ENCODE measurements around the gene ACKR1. TPM values are rescaled to one million over a fixed set of nuclear protein-coding genes. Genes with fewer than 3 reads are reported as not detected.

ACKR1 gene, protein sequence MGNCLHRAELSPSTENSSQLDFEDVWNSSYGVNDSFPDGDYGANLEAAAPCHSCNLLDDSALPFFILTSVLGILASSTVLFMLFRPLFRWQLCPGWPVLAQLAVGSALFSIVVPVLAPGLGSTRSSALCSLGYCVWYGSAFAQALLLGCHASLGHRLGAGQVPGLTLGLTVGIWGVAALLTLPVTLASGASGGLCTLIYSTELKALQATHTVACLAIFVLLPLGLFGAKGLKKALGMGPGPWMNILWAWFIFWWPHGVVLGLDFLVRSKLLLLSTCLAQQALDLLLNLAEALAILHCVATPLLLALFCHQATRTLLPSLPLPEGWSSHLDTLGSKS
- total RNA-seq: not detected

DNA sequence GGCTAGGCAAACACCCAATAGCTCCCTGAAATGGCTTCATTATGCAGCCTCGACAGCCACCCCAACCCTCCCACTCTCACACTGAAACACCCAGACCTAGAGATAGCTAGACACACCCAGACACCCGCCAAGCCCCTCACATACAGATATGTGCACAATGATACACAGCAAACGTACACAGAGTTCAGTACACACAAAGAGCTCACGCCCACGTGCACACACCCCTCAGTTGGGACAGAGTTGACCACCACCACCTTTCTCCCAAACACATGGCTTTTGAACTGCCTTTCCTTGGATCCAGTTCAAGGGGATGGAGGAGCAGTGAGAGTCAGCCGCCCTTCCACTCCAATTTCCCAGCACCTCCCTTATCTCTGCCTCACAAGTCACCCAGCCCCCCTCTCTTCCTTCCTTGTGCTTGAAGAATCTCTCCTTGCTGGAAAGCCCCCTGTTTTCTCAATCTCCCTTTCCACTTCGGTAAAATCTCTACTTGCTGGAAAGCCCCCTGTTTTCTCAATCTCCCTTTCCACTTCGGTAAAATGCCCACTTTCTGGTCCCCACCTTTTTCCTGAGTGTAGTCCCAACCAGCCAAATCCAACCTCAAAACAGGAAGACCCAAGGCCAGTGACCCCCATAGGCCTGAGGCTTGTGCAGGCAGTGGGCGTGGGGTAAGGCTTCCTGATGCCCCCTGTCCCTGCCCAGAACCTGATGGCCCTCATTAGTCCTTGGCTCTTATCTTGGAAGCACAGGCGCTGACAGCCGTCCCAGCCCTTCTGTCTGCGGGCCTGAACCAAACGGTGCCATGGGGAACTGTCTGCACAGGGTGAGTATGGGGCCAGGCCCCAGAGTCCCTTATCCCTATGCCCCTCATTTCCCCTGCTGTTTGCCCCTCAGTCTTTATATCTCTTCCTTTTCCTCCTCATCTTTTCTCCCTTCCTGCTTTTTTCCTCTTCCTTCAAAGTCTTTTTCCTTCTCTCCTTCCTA, at the start of gene ACKR1:
ACKR1 (plus strand) TSS at position 715 of the 981 bp plus-strand sequence; CDS start at position 800, 85 bp downstream.
- ChIA-PET CTCF (interaction anchor here (1.8 to 6.7 kb wide), 3 partner anchors 8 to 72 kb away, joined by 5 to 51 read pairs (median 37); no protein-coding TSS in a partner anchor), POLR2A (no interaction called here)
- Mint-ChIP-seq H3K4me1 (ENCODE audit: low read depth) (peaks cover 22% of the 10 kb centered on the region), H3K27ac (no peak within 1 kb of the TSS), H3K36me3 (no peaks in the 10 kb centered on the region), H3K4me3 (no peak within 1 kb of the TSS), H3K9me3 (no peaks in the 10 kb centered on the region), H3K27me3 (peaks cover 54% of the 10 kb centered on the region)
- intact Hi-C loops (cut with micrococcal nuclease): loop anchor here (10.0 kb wide), 1 partner anchor 700 kb away; no protein-coding TSS in a partner anchor
- no peak for DNase-seq

DNA sequence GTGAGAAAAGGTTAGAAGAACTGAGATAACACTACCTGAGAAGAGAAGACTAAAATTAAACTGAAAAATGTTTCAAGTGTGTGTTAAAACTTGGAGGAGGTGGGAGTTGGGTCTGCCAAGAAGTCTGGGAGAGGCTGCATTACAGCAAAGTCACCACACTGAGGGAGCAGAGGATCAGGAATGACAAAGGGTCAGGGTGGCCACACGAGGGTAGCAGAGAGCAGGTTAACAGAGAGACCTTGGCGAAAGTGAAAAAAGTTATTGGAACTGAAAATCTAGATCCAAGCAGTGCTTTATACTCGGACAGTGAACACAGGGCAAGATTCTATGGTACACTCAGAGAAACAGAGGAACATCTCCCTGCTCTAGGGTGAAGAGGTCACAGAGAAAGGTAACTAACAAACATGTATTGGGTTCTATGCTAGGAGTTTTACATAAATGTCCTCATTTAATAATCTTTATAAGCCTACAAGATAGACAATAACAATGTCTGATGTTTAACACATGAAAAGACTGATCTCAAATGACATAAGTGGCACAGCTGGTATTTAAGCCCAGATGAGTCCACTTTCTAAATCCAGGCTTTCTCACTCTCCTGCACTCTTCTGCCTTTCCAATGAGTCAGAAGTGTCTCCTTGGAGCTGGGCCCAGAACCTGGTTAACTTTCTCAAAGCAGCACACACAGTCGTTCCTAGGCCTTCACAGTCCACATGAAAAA, 43.5 kb upstream of the ACKR1 start:
- no peaks in the 10 kb centered on the region for H3K9me3 Mint-ChIP-seq
- CTCF ChIA-PET: interaction anchor here (0.6 to 5.7 kb wide), 15 partner anchors 13 to 845 kb away, joined by 3 to 112 read pairs (median 3); no protein-coding TSS in a partner anchor
- no peak overlapping the region for H3K4me3 Mint-ChIP-seq
- H3K27me3 Mint-ChIP-seq: peaks cover 38% of the 10 kb centered on the region
- no peak overlapping the region for H3K27ac Mint-ChIP-seq
- intact Hi-C loops (cut with micrococcal nuclease): loop anchor here (1.0 to 5.0 kb wide), 3 partner anchors 29 to 50 kb away; no protein-coding TSS in a partner anchor
- H3K4me1 Mint-ChIP-seq (ENCODE audit: low read depth): peaks cover 2% of the 10 kb centered on the region
- POLR2A ChIA-PET: no interaction called here
- peak; percentile 77 for DNase-seq
- H3K36me3 Mint-ChIP-seq: no peaks in the 10 kb centered on the region

DNA sequence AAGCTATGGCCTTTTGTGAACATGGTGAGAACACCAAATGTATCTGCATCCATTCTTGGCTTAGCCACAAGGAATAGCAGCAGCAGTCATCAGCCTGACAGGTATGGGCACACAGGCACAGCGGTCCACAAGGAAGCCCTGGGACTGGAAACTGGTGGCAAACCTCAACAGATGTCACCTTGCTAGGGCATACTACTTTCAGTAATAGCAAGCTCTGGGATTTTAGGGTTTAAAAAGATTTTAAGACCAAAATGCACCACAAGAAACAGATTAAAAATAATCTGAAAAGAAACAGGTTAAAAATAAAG, 43.0 kb upstream of the ACKR1 start:
- POLR2A ChIA-PET: no interaction called here
- no peak for DNase-seq
- Mint-ChIP-seq H3K27me3 (peaks cover 38% of the 10 kb centered on the region), H3K4me1 (ENCODE audit: low read depth) (peaks cover 2% of the 10 kb centered on the region), H3K36me3 (no peaks in the 10 kb centered on the region), H3K9me3 (no peaks in the 10 kb centered on the region), H3K4me3 (no peak overlapping the region), H3K27ac (no peak overlapping the region)
- CTCF ChIA-PET: interaction anchor here (0.6 to 5.7 kb wide), 11 partner anchors 13 to 636 kb away, joined by 3 to 112 read pairs (median 3); no protein-coding TSS in a partner anchor
- intact Hi-C loops (cut with micrococcal nuclease): loop anchor here (1.0 to 5.0 kb wide), 3 partner anchors 29 to 50 kb away; no protein-coding TSS in a partner anchor

DNA sequence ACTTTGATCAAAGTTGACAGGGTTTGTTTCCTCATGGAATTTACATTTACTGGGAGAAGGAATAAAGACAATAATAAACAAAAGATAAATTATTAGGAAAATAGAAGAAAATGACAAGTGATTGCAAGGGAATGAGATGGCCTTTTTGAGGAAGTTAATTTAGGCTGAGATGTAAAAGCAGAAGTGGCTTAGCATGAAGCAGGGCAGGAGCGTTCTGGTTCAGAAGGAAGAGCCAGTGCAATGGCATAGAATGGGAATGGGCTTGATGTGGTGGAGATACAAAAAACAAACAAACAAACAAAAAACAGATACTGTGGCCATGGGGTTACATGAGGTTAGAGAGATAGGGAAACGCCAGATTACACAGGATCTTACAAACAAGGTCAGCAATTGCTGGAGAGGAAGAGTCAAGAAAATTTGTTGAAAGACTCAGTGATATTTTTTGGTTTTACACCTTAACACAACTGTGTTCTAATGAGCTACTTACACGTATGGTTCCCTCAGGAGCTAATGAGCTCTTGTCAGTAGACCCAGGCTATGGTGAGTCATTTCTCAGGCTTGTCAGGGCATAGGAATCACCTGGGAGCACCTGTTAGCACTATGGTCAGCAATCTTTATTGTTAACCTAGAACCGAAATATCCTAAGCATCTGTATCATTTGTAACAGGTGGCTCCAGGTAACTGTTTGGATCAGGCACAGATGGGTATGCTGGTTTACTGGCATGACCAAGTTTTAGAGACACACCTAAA, 42.0 kb upstream of the ACKR1 start:
- intact Hi-C loops (cut with micrococcal nuclease): loop anchor here (5.0 kb wide), 1 partner anchor 35 kb away; no protein-coding TSS in a partner anchor
- H3K27me3 Mint-ChIP-seq: peaks cover 31% of the 10 kb centered on the region
- H3K9me3 Mint-ChIP-seq: no peaks in the 10 kb centered on the region
- no peaks in the 10 kb centered on the region for H3K36me3 Mint-ChIP-seq
- DNase-seq: no peak
- no peak overlapping the region for H3K27ac Mint-ChIP-seq
- peaks cover 2% of the 10 kb centered on the region for H3K4me1 Mint-ChIP-seq (ENCODE audit: low read depth)
- POLR2A ChIA-PET: no interaction called here
- no peak overlapping the region for H3K4me3 Mint-ChIP-seq
- CTCF ChIA-PET: interaction anchor here (1.1 to 5.7 kb wide), 7 partner anchors 12 to 55 kb away, joined by 3 to 112 read pairs (median 4); no protein-coding TSS in a partner anchor

DNA sequence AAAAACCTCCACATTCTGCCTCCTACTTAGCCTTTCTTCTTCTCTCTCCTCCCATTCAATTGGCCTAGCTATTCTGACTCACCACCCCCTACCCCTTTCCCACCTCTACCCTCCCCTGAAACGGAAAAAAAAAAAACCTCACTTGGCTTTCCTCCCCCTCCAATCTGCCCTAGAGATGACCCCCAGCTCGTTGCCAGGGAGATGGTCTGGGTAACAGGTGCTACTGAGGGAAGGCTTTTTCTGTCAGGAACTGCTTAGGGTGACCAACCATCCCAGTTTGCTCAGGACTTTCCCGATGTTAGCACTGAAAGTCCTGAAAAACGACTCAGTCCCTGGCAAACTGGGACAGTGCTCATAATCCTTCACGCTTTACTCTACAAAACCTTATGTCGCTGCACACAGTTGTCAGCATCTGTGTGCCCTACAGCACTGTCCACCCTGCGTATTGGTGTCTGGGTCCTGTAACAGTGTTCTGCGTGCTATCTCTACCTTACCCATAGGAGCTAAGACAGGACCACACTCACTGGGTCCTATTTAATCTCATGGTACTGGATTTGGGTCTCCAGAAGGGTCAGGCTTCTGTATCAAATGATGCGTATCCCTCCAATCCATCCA, 41.0 kb upstream of the ACKR1 start:
- intact Hi-C loops (cut with micrococcal nuclease): loop anchor here (5.0 kb wide), 1 partner anchor 34 kb away; no protein-coding TSS in a partner anchor
- H3K36me3 Mint-ChIP-seq: no peaks in the 10 kb centered on the region
- ChIA-PET CTCF (interaction anchor here (1.1 to 5.7 kb wide), 3 partner anchors 31 to 48 kb away, joined by 3 to 112 read pairs (median 45); no protein-coding TSS in a partner anchor), POLR2A (no interaction called here)
- no peak for DNase-seq
- no peaks in the 10 kb centered on the region for H3K9me3 Mint-ChIP-seq
- peaks cover 2% of the 10 kb centered on the region for H3K4me1 Mint-ChIP-seq (ENCODE audit: low read depth)
- no peak overlapping the region for H3K27ac Mint-ChIP-seq
- H3K4me3 Mint-ChIP-seq: no peak overlapping the region
- peaks cover 36% of the 10 kb centered on the region for H3K27me3 Mint-ChIP-seq

DNA sequence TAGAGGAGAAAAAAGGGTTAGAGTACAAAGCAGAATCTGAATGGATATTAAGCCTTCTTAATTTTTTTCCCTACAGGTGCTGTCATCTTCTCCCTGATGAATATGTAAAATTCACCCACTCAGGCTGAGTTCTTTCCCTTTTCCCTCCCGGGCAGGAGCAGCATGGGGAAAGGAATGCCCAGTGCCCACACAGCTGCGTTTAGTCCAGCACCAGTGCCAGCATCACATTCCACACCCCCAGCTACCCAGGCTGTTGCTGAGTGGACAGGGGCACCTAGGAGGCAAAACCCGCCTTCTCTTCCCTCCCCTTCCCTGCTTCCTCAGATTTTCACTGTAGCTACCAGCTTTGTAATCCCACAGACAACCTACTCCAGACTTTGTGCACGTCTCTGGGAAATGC, 36.6 kb upstream of the ACKR1 start:
- CTCF ChIA-PET: interaction anchor here (1.1 kb wide), 1 partner anchor 43 kb away, joined by 3 read pairs; no protein-coding TSS in a partner anchor

DNA sequence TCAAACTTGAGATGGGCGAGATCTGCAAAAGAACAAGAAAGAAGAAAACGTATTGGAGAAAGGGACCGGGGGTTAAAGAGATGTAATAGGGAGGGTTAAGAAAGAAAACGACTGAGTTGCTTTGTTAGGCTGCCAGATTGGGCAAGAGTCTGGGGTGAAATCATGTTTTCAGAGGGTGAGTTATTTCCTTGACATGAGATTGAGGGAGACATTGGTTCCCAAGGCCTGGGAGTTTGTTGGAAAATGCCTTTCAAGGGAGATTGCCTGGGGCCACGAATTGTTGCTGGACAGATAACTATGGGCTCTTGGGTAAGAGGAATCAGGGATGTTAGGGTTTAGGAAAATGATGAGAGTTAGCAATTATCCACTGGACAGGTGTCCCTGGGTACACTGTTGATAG, 34.0 kb upstream of the ACKR1 start:
- peaks cover 4% of the 10 kb centered on the region for H3K4me1 Mint-ChIP-seq (ENCODE audit: low read depth)
- H3K9me3 Mint-ChIP-seq: no peaks in the 10 kb centered on the region
- no peaks in the 10 kb centered on the region for H3K36me3 Mint-ChIP-seq
- peaks cover 62% of the 10 kb centered on the region for H3K27me3 Mint-ChIP-seq
- ChIA-PET POLR2A (no interaction called here), CTCF (no interaction called here)
- H3K4me3 Mint-ChIP-seq: no peak overlapping the region
- intact Hi-C loops (cut with micrococcal nuclease): no loop called here
- no peak for DNase-seq
- no peak overlapping the region for H3K27ac Mint-ChIP-seq

More for the DNA sequence above, 36.6 kb upstream of the ACKR1 start:
- Mint-ChIP-seq H3K36me3 (no peaks in the 10 kb centered on the region), H3K27me3 (peaks cover 49% of the 10 kb centered on the region), H3K27ac (no peak overlapping the region), H3K4me3 (no peak overlapping the region), H3K9me3 (no peaks in the 10 kb centered on the region), H3K4me1 (ENCODE audit: low read depth) (peaks cover 4% of the 10 kb centered on the region)
- POLR2A ChIA-PET: no interaction called here
- DNase-seq: no peak
- intact Hi-C loops (cut with micrococcal nuclease): no loop called here

DNA sequence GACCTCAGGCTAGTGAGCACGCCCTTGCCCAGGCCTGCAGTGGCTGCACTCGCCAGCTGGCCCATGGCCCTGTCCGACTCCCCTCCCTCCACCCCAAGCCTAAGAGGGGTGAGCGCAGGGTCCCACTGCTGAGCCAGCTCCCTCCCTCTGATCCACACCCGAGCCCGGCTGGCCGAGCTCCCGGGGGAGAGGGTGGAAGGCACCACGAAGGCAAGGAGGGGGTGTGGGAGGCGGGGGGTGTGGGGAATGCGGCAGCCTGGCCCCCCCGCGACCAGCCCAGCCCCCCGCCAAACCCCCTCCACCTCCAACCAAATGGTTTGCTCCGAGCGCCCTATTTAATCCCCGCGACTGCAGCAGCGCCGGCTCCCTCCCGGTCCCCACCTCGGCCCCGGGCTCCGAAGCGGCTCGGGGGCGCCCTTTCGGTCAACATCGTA, 33.4 kb upstream of the ACKR1 start, which contains the start of gene CADM3:
CADM3 (plus strand) TSS at position 362 of the 434 bp plus-strand sequence. CDS start 151 bp downstream, outside the sequence.
- H3K4me1 Mint-ChIP-seq (ENCODE audit: low read depth): peaks cover 4% of the 10 kb centered on the region
- intact Hi-C loops (cut with micrococcal nuclease): no loop called here
- H3K36me3 Mint-ChIP-seq: no peaks in the 10 kb centered on the region
- no peaks in the 10 kb centered on the region for H3K9me3 Mint-ChIP-seq
- DNase-seq: no peak
- peaks cover 57% of the 10 kb centered on the region for H3K27me3 Mint-ChIP-seq
- POLR2A ChIA-PET: no interaction called here
- CTCF ChIA-PET: no interaction called here
- H3K27ac Mint-ChIP-seq: no peak within 1 kb of the TSS
- H3K4me3 Mint-ChIP-seq: no peak within 1 kb of the TSS

DNA sequence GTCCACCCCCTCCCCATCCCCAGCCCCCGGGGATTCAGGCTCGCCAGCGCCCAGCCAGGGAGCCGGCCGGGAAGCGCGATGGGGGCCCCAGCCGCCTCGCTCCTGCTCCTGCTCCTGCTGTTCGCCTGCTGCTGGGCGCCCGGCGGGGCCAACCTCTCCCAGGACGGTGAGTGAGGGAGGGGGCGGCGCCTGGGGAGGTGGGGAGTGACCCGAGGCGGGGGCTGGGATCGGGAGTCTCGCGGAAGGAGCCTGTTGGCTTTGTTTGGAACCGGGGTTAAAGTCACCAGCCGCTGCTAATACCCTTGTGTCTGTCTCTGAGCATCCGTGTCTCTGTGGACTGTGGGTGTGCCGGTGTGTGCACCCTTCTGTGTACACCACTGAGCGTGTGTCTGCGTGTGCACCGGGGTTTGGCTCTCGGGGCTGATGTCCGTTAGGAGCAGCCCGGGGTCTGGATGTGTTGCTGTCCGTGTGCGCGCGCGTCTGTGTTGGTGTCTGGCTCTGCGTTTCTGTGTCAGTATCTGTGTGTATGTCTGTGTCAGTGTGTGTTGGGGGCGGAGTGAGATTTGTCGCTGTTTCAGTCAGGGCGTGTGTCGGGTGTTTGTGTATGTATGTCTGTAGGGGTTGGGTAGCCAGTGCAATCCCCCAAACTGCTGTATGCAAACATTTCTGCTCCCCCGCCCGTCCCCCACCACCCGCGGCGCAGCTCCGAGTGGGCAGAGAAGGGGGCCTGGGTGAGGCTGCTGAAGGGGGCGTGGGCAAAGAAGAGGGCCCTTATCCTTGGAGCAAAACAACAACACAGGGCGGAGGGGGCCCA, 32.8 kb upstream of the ACKR1 start:
- ChIA-PET POLR2A (no interaction called here), CTCF (no interaction called here)
- H3K27ac Mint-ChIP-seq: no peak overlapping the region
- H3K36me3 Mint-ChIP-seq: no peaks in the 10 kb centered on the region
- DNase-seq: no peak
- peaks cover 53% of the 10 kb centered on the region for H3K27me3 Mint-ChIP-seq
- H3K9me3 Mint-ChIP-seq: no peaks in the 10 kb centered on the region
- no peak overlapping the region for H3K4me3 Mint-ChIP-seq
- peaks cover 4% of the 10 kb centered on the region for H3K4me1 Mint-ChIP-seq (ENCODE audit: low read depth)
- intact Hi-C loops (cut with micrococcal nuclease): no loop called here

DNA sequence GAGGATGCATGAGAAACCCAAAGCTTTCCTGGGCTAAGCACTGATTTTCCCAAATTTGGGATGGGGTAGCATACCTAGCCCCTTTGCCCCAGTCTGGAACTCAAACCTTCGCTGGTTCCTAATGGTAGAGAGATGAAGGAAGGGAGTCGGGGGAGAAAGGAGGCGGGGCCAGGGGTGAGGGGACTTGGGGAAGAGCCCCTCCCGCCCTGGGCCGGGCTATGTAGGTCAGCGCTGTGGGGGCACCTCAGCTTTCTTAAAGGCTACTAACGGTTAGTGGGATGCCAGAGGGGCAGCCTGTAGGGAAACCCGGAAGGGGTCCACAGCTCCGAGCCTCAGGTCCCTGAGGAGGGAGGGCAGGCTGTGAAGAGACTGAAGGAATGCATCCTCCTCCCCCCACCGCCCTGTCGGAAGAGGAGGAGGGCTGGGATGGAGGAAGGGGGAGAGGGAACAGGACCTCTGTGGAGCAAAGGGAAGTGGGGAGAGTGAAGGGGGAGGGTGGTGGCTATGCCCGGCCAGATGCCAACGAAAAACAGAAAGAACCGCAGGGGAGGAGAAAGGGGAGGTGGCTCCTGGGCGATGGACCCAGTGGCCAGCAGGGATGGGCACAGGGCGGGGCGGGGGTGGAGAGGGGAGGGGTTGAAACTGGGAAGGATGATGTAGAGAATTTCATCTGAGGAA, 31.9 kb upstream of the ACKR1 start:
- Mint-ChIP-seq H3K9me3 (no peaks in the 10 kb centered on the region), H3K4me3 (no peak overlapping the region), H3K36me3 (no peaks in the 10 kb centered on the region), H3K4me1 (ENCODE audit: low read depth) (peaks cover 4% of the 10 kb centered on the region), H3K27ac (no peak overlapping the region), H3K27me3 (peaks cover 53% of the 10 kb centered on the region)
- intact Hi-C loops (cut with micrococcal nuclease): no loop called here
- ChIA-PET POLR2A (no interaction called here), CTCF (interaction anchor here (1.0 kb wide), 1 partner anchor 30 kb away, joined by 3 read pairs; no protein-coding TSS in a partner anchor)
- no peak for DNase-seq
